Lung (tissue), 12 donors: ENCODE data around the gene SLC37A4. TPM values are rescaled to one million over a fixed set of nuclear protein-coding genes. Genes with fewer than 3 reads are reported as not detected.
A peak's percentile ranks its signal among the peaks of the same experiment; 100 is the strongest.
"Not testable (repeated sequence)": the region's sequence is repeated elsewhere in the genome, so short reads cannot be mapped to it uniquely, and the experiment has no call there.

Experiments used
- ATAC-seq: fragments of 200-7000 bp; cut with Tn5 transposase; one replicate; pipeline ENCODE4 v1.9.1; 2020; ENCODE audit warnings: moderate number of reproducible peaks; ENCODE audit not compliant: insufficient read depth, low FRiP score
- DNase-seq, 3 donors: peaks; one replicate each; pipeline ENCODE4 v3.0.0-alpha.2; 2013 to 2017
- H3K27ac ChIP-seq, 2 donors: one replicate each; pipeline ENCODE4 v1.5.1; 2013; ENCODE audit warnings: mild to moderate bottlenecking in 2 of 2, moderate library complexity in 2 of 2, control low read depth in 1 of 2, inconsistent platforms in 1 of 2, low read depth in 1 of 2, low read length in 1 of 2
- H3K27me3 ChIP-seq, 3 donors: one replicate each; pipeline ENCODE4 v1.5.1; 2013; ENCODE audit warnings: low read length in 2 of 3; ENCODE audit not compliant: control insufficient read depth in 3 of 3, insufficient read depth in 3 of 3
- H3K36me3 ChIP-seq, 4 donors: one replicate each; pipeline ENCODE4 v1.5.1; 2013; ENCODE audit warnings: low read length in 4 of 4, mild to moderate bottlenecking in 1 of 4, moderate library complexity in 1 of 4; ENCODE audit not compliant: control insufficient read depth in 4 of 4, insufficient read depth in 4 of 4
- H3K4me1 ChIP-seq, 5 donors: one replicate each; pipeline ENCODE4 v1.5.1; 2013; ENCODE audit warnings: low read length in 5 of 5, mild to moderate bottlenecking in 2 of 5, moderate library complexity in 1 of 5; ENCODE audit not compliant: control insufficient read depth in 5 of 5, insufficient read depth in 5 of 5
- H3K4me3 ChIP-seq: one replicate; pipeline ENCODE4 v1.5.1; 2013; ENCODE audit warnings: mild to moderate bottlenecking, control low read depth, moderate library complexity
- H3K9ac ChIP-seq, 2 donors: one replicate each; pipeline ENCODE4 v1.5.1; 2013; ENCODE audit warnings: low read length in 2 of 2, control low read depth in 1 of 2; ENCODE audit not compliant: insufficient read depth in 1 of 2
- H3K9me3 ChIP-seq, 4 donors: one replicate each; pipeline ENCODE4 v1.5.1; 2013; ENCODE audit warnings: low read length in 3 of 4, mild to moderate bottlenecking in 1 of 4, moderate library complexity in 1 of 4; ENCODE audit not compliant: control insufficient read depth in 4 of 4, insufficient read depth in 3 of 4
- CTCF ChIP-seq: IDR thresholded peaks from 2 replicates; pipeline ENCODE4 v1.5.1; 2012; ENCODE audit warnings: mild to moderate bottlenecking; ENCODE audit errors: control extremely low read depth, extremely low read depth
- WGBS, 2 donors: extraction: QIAGEN DNeasy Blood & Tissue Kit; methylation state at CpG; one replicate each; pipeline ENCODE4 v1.1.7; 2013; 5-methylcytosine and 5-hydroxymethylcytosine counted together
- polyA plus RNA-seq, 2 donors: library from polyadenylated mRNA; stranded (reverse); fragments of 200-250 nt; gene quantifications; one replicate each; pipeline ENCODE4 v1.2.1, GENCODE V29; 2013
- total RNA-seq, 2 donors: library from RNA; depleted of rRNA in 1 of 2; stranded (reverse); fragments of >200 nt in 1 of 2; gene quantifications; one replicate each; pipeline ENCODE4 v1.2.1, GENCODE V29; 2014 to 2021
- donor health status: control.
- donor health status: control.
- donor health status: Bipolar disorder and iron deficiency.
- donor health status: healthy.
- donor health status: DM: yes; HTN: yes; CAD: no.

The SLC37A4 gene
- total and polyA plus RNA-seq, 4 donors = 8.2 to 16.2 (median 13.5) TPM

- WGBS, 2 donors = 89 to 95% methylated on average over 3 of the region's 3 CpGs
- Histone ChIP-seq H3K4me3 (no peak overlapping the region), H3K36me3 (peaks cover 0 to 3% (median under 1%) of the 10 kb centered on the region in 4 donors), H3K9ac (no peak overlapping the region), H3K9me3 (no peaks in the 10 kb centered on the region), H3K27ac (no peak overlapping the region), H3K27me3 (no peaks in the 10 kb centered on the region), H3K4me1 (peaks cover 0 to 7% (median 6%) of the 10 kb centered on the region in 5 donors)
- TF ChIP-seq CTCF = no peak
- ATAC-seq (no peak), DNase-seq (no peak)
Observed at GRCh38 chr11:119061256-119061655, 30.6 kb upstream of the SLC37A4 start.

DNA sequence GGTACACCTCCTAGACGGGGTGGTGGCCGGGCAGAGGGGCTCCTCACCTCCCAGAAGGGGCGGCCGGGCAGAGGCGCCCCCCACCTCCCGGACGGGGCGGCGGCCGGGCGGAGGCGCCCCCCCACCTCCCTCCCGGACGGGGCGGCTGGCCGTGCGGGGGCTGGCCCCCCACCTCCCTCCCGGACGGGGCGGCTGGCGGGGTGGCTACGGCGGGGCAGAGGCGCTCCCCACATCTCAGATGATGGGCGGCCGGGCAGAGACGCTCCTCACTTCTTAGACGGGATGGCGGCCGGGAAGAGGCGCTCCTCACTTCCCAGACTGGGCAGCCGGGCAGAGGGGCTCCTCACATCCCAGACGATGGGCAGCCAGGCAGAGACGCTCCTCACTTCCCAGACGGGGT is 28.5 kb upstream of the SLC37A4 start:
- Histone ChIP-seq H3K36me3 (peaks cover 8 to 15% (median 10%) of the 10 kb centered on the region in 4 donors), H3K4me1 (peaks cover 0 to 13% (median 8%) of the 10 kb centered on the region in 5 donors)
- not testable (repeated sequence) for H3K27me3 ChIP-seq, H3K9ac ChIP-seq, DNase-seq, H3K27ac ChIP-seq, H3K9me3 ChIP-seq, H3K4me3 ChIP-seq, ATAC-seq
- WGBS, 2 donors = 87 to 94% methylated on average over 13 to 29 of the region's 35 CpGs

DNA sequence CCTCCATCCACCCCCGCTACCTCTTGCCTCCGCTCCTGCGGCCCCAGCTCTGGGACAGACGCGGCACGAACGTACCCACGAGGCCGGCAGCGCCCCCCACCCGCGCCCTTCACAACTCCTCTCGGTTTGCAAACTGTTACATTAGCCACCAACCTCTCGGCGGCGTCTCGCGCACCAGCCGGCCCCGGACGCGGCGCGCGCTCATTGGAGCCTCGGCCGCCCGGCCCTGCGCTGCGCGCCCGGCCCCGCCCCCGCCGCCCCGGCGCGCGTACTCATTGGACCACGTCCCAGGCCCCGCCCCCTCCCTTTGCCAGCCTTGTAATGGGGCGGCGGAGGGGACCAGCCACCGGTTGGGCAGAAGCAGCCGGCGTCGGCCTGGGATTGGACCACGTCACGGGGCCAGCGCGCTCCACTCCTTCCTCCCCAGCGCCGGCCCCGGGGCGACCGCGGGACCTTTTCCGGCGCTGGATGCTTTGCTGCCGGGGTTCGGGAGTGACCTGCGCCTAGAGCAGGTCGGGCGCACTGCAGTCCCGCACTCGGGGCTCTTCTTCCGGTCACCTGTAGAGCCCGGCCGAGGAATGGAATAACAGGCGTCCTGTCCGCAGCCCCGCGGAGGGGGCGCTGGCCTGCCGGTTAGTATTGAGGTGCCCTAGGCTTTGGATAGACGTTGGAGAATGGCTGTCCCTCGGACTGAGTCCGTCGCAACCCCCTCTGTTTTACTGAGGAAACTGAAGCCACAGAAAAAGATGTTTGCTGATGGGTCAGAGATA is 26.5 kb upstream of the SLC37A4 start, which contains the start of gene HYOU1:
TSS of gene HYOU1 (minus strand) at position 206 of the 770 bp plus-strand sequence. CDS start 1,045 bp downstream, outside the sequence.
- peak within 1 kb of the TSS; percentile 70 to 90 for H3K9ac ChIP-seq
- 0% methylated on average over 69 to 79 of the region's 79 CpGs for WGBS, 2 donors
- TF ChIP-seq CTCF = no peak
- DNase-seq (peak; percentile 96 to 98 (median 97)), ATAC-seq (peak; percentile 98)
- H3K9me3 ChIP-seq = no peaks in the 10 kb centered on the region
- peak within 1 kb of the TSS; percentile 89 for H3K4me3 ChIP-seq
- H3K27me3 ChIP-seq = no peaks in the 10 kb centered on the region
- H3K27ac ChIP-seq = peak within 1 kb of the TSS; percentile 93 to 94
- H3K4me1 ChIP-seq = peaks cover 0 to 13% (median 7%) of the 10 kb centered on the region in 5 donors
- H3K36me3 ChIP-seq = peaks cover 16 to 30% (median 27%) of the 10 kb centered on the region in 4 donors

GRCh38 chr11:119056421-119056999 is 25.8 kb upstream of the SLC37A4 start:
- 0% methylated on average over 46 to 48 of the region's 48 CpGs for WGBS, 2 donors
- no peak for TF ChIP-seq CTCF
- DNase-seq = peak; percentile 2 to 38 (median 4)

More at GRCh38 chr11:119056421-119056999, 25.8 kb upstream of the SLC37A4 start:
- peaks cover 0 to 13% (median 7%) of the 10 kb centered on the region in 5 donors for H3K4me1 ChIP-seq
- H3K9ac ChIP-seq = peak overlapping the region; percentile 70 to 90
- peak overlapping the region; percentile 93 to 94 for H3K27ac ChIP-seq
- H3K9me3 ChIP-seq = no peaks in the 10 kb centered on the region
- H3K4me3 ChIP-seq = peak overlapping the region; percentile 89
- ATAC-seq = peak; percentile 32
- H3K27me3 ChIP-seq = no peaks in the 10 kb centered on the region
- H3K36me3 ChIP-seq = peaks cover 16 to 36% (median 33%) of the 10 kb centered on the region in 4 donors
